Testis (tissue), 3 donors: ENCODE results near the gene AK1. TPM values are rescaled to one million over a fixed set of nuclear protein-coding genes. Genes with fewer than 3 reads are reported as not detected.

ENCODE experiments used
- DNase-seq: peaks from one replicate; pipeline ENCODE4 v3.0.0-alpha.2; 2019
- H3K27ac ChIP-seq, 2 donors: fragments of 200-600 bp; sonication (generic); one replicate each; pipeline ENCODE4 v1.5.1; 2019
- H3K27me3 ChIP-seq: fragments of 200-600 bp; sonication (generic); one replicate; pipeline ENCODE4 v1.5.1; 2019
- H3K36me3 ChIP-seq: fragments of 200-600 bp; sonication (generic); one replicate; pipeline ENCODE4 v1.5.1; 2017; ENCODE audit warnings: low read depth; ENCODE audit errors: missing control alignments
- H3K4me1 ChIP-seq: fragments of 200-600 bp; sonication (generic); one replicate; pipeline ENCODE4 v1.5.1; 2019
- H3K4me3 ChIP-seq, 2 donors: fragments of 200-600 bp; sonication (generic); one replicate each; pipeline ENCODE4 v1.5.1; 2017 to 2019
- H3K9me3 ChIP-seq: fragments of 200-600 bp; sonication (generic); one replicate; pipeline ENCODE4 v1.5.1; 2017
- POLR2A ChIP-seq: fragments of 450-650 bp; IDR thresholded peaks from one replicate; pipeline ENCODE4 v1.6.1; 2017; ENCODE audit warnings: antibody characterized with exemption, mild to moderate bottlenecking, moderate library complexity
- WGBS, 2 donors: methylation state at CpG; one replicate each; pipeline ENCODE4 v1.1.5; 2018; 5-methylcytosine and 5-hydroxymethylcytosine counted together
- intact Hi-C: fragments of 100-400 bp; cut with DNase I; formaldehyde crosslinking; loops from one replicate; pipeline ENCODE4 v1.15.1; 2023; ENCODE audit warnings: low total_unique reads
- polyA plus RNA-seq: library from polyadenylated mRNA; stranded (reverse); fragments of 350-450 nt; fragmentation: Illumina TruSeq; extraction: RNeasy Lipid Tissue Mini Kit (QIAGEN cat#74804); gene quantifications from one replicate; pipeline ENCODE4 v1.2.3, GENCODE V29; 2014; ENCODE audit warnings: low read depth, low replicate concordance; ENCODE audit not compliant: insufficient read depth
- total RNA-seq, 2 donors: library from RNA; depleted of rRNA; stranded (reverse); fragments of >200 nt; gene quantifications; one replicate each; pipeline ENCODE4 v1.2.3, GENCODE V29; 2016
- TF ChIP-seq, protein P1 (sequence below), 3 experiments: fragments of 450-650 bp in 2 of 3; fragments of 200-600 bp in 1 of 3; sonication (generic) in 1 of 3; IDR thresholded peaks; one replicate each; pipeline ENCODE4 v1.5.1; 2016 to 2019; ENCODE audit warnings: antibody characterized with exemption in 3 of 3, mild to moderate bottlenecking in 2 of 3, moderate library complexity in 1 of 3

The AK1 gene
- total and polyA plus RNA-seq, 3 donors from 2014 or later: 86.7 to 154 (median 103) TPM

GRCh38 chr9:127855522-127855921 lies 22.0 kb downstream of the AK1 start:
- DNase-seq: no peak
- intact Hi-C loops: no loop called here
- Histone ChIP-seq H3K27me3 (no peaks in the 10 kb centered on the region), H3K27ac (peak overlapping the region; percentile 88 to 93), H3K4me1 (peaks cover 46% of the 10 kb centered on the region), H3K4me3 (no peak overlapping the region), H3K36me3 (no peaks in the 10 kb centered on the region), H3K9me3 (no peaks in the 10 kb centered on the region)
- no peak for TF ChIP-seq POLR2A
- TF ChIP-seq, protein P1, sequence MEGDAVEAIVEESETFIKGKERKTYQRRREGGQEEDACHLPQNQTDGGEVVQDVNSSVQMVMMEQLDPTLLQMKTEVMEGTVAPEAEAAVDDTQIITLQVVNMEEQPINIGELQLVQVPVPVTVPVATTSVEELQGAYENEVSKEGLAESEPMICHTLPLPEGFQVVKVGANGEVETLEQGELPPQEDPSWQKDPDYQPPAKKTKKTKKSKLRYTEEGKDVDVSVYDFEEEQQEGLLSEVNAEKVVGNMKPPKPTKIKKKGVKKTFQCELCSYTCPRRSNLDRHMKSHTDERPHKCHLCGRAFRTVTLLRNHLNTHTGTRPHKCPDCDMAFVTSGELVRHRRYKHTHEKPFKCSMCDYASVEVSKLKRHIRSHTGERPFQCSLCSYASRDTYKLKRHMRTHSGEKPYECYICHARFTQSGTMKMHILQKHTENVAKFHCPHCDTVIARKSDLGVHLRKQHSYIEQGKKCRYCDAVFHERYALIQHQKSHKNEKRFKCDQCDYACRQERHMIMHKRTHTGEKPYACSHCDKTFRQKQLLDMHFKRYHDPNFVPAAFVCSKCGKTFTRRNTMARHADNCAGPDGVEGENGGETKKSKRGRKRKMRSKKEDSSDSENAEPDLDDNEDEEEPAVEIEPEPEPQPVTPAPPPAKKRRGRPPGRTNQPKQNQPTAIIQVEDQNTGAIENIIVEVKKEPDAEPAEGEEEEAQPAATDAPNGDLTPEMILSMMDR (IDR thresholded peaks at IDR 0.05): no peak
- WGBS, 2 donors: 86 to 89% methylated on average over 5 of the region's 5 CpGs

GRCh38 chr9:127854960-127855359 lies 22.5 kb downstream of the AK1 start:
- Histone ChIP-seq H3K36me3 (no peaks in the 10 kb centered on the region), H3K9me3 (no peaks in the 10 kb centered on the region), H3K4me3 (peak overlapping the region; percentile 72 to 83), H3K4me1 (peaks cover 40% of the 10 kb centered on the region), H3K27ac (peak overlapping the region; percentile 88 to 93), H3K27me3 (no peaks in the 10 kb centered on the region)
- intact Hi-C loops: no loop called here
- 63 to 75% methylated on average over 9 to 11 of the region's 11 CpGs for WGBS, 2 donors
- no peak for DNase-seq
- no peak for TF ChIP-seq POLR2A
- TF ChIP-seq, protein P1 (IDR thresholded peaks at IDR 0.05): no peak

- peak; percentile 79 for DNase-seq
- Histone ChIP-seq H3K27ac (peak within 1 kb of the TSS; percentile 88 to 93), H3K27me3 (no peaks in the 10 kb centered on the region), H3K4me1 (peaks cover 34% of the 10 kb centered on the region), H3K4me3 (peak within 1 kb of the TSS; percentile 72 to 83), H3K9me3 (no peaks in the 10 kb centered on the region), H3K36me3 (no peaks in the 10 kb centered on the region)
- no peak for TF ChIP-seq POLR2A
- TF ChIP-seq, protein P1 (IDR thresholded peaks at IDR 0.05): no peak
- WGBS, 2 donors: 38 to 64% methylated on average over 21 to 33 of the region's 37 CpGs
- intact Hi-C loops: no loop called here
Measured at GRCh38 chr9:127854184-127854806, 23.2 kb downstream of the AK1 start, which contains the start of gene ENG. Gene ENG, minus strand, starts transcription at chr9:127854658. Its CDS starts 303 bp downstream, at chr9:127854355.

DNA sequence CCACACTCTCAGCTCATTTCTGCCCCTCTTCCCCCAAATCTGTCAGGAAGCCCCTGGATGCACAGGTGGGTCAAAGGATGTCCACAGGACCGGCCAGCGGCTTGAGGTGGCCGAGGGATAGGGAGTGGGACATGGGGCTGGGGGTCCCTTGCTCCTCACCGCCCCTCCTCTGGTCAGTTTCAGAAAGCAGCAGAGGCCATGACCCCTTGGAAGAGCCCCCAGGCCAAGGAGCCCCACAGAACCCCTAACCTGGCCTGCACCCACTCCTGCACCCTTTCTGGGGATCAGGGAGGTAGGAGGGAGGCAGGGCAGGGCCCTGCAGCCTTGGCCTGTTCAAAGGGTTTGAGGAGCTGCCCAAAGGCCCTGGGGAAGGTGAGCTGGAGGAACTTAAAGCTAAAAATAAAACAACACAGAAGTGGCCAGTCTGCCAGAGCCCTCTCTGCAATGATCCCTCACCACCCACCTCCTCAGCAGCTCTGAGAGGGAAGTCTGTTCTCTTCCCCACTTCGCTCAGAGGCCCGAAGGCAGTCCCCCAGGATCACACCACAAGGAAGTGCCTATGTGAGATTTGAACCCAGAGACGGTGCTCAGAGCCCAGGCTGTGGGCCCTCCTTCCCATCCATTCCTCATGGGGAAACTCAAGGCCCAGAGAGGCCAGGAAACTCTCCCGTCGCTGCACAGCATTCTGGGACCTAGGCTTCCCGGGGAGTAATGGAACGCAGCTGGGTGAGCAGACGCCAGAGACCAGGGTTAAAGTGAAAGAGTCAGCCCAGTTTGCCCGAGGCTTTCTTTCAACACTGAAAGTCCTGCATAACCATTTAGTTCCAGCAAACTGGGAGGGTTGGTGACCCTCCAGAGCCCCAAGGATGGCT lies 23.9 kb downstream of the AK1 start:
- no peak for DNase-seq
- Histone ChIP-seq H3K4me3 (peak overlapping the region; percentile 72 to 83), H3K9me3 (no peaks in the 10 kb centered on the region), H3K4me1 (peaks cover 26% of the 10 kb centered on the region), H3K36me3 (no peaks in the 10 kb centered on the region), H3K27ac (peak overlapping the region; percentile 88 to 93), H3K27me3 (no peaks in the 10 kb centered on the region)
- no peak for TF ChIP-seq POLR2A
- TF ChIP-seq, protein P1 (IDR thresholded peaks at IDR 0.05): no peak
- intact Hi-C loops: no loop called here
- WGBS, 2 donors: 30 to 64% methylated on average over 10 to 13 of the region's 13 CpGs
